ENCODE results near the gene RAB36. TPM values are rescaled to one million over a fixed set of nuclear protein-coding genes. Genes with fewer than 3 reads are reported as not detected.

Gene RAB36
- total and polyA plus RNA-seq, 4 donors, result 0.22 to 0.56 (median 0.37) TPM

GRCh38 chr22:23202812-23203451 is 57.7 kb downstream of the RAB36 start:
- no peak overlapping the region for H3K9ac ChIP-seq (ENCODE audit: low read depth in 1 of 2, low read length in 2 of 2)
- no peak for TF ChIP-seq GABPA (IDR thresholded peaks at IDR 0.05 in 1 of 2, conservative IDR thresholded peaks at IDR 0.05 in 1 of 2)
- no peak for TF ChIP-seq RAD21 (IDR thresholded peaks at IDR 0.05)
- no peak for TF ChIP-seq SP1 (IDR thresholded peaks at IDR 0.05)
- TF ChIP-seq HNF4A (conservative IDR thresholded peaks at IDR 0.05), result no peak
- no peak for TF ChIP-seq JUND (IDR thresholded peaks at IDR 0.05)
- no peak for TF ChIP-seq MAX (IDR thresholded peaks at IDR 0.05)
- TF ChIP-seq CTCF (IDR thresholded peaks at IDR 0.05; ENCODE audit: low read depth, low read length, missing input control), result no peak
- TF ChIP-seq FOXA1 (IDR thresholded peaks at IDR 0.05), result no peak
- no peak for TF ChIP-seq EGR1 (IDR thresholded peaks at IDR 0.05; ENCODE audit: low read depth in 2 of 2)
- TF ChIP-seq FOXA2 (IDR thresholded peaks at IDR 0.05), result no peak
- TF ChIP-seq REST (IDR thresholded peaks at IDR 0.05), result no peak
- no peak for TF ChIP-seq TAF1 (conservative IDR thresholded peaks at IDR 0.05)
- no peak for TF ChIP-seq ATF3 (IDR thresholded peaks at IDR 0.05)
- TF ChIP-seq RXRA (IDR thresholded peaks at IDR 0.05), result no peak
- TF ChIP-seq ZBTB33 (IDR thresholded peaks at IDR 0.05), result no peak
- TF ChIP-seq YY1 (IDR thresholded peaks at IDR 0.05), result no peak
- H3K9me3 ChIP-seq (ENCODE audit: control insufficient read depth in 4 of 4, low read length in 3 of 4), result no peaks in the 10 kb centered on the region
- H3K4me1 ChIP-seq (ENCODE audit: control insufficient read depth in 4 of 4, insufficient read depth in 4 of 4, low read length in 3 of 4), result peaks cover 13 to 29% (median 23%) of the 10 kb centered on the region in 4 donors
- no peaks in the 10 kb centered on the region for H3K36me3 ChIP-seq (ENCODE audit: control insufficient read depth in 4 of 4, insufficient read depth in 3 of 4, low read depth in 1 of 4, low read length in 3 of 4)
- DNase-seq (ENCODE audit: low spot score), result no peak
- no peak overlapping the region for H3K27ac ChIP-seq (ENCODE audit: low read depth in 1 of 2, low read length in 2 of 2)
- WGBS, result 83% methylated on average over 4 of the region's 4 CpGs
- H3K4me3 ChIP-seq (ENCODE audit: low read depth in 1 of 3, low read length in 3 of 3), result no peak overlapping the region
- no peaks in the 10 kb centered on the region for H3K27me3 ChIP-seq (ENCODE audit: control insufficient read depth in 4 of 4, insufficient read depth in 4 of 4, low read length in 3 of 4)

All from liver (tissue), 9 donors.